ENCODE data around the gene RNF181.
"Not testable (repeated sequence)": the region's sequence is repeated elsewhere in the genome, so short reads cannot be mapped to it uniquely, and the experiment has no call there.

GRCh38 chr2:85614757-85615156 lies 19.2 kb downstream of the RNF181 start:
- not testable (repeated sequence) for TF ChIP-seq CTCF (conservative IDR thresholded peaks at IDR 0.05); EZH2 (IDR thresholded peaks at IDR 0.05; ENCODE audit: low read depth)
